Gastrocnemius medialis (tissue), 4 donors: ENCODE measurements around the gene MYO1G. TPM values are rescaled to one million over a fixed set of nuclear protein-coding genes. Genes with fewer than 3 reads are reported as not detected.

ENCODE experiments used
- ATAC-seq, 2 donors: fragments of 150-250 bp; one replicate each; pipeline ENCODE4 v1.9.1; 2016
- DNase-seq, 2 donors: peaks; one replicate each; pipeline ENCODE4 v3.0.0-alpha.2; 2019
- H3K27ac ChIP-seq, 4 donors: fragments of 200-600 bp; sonication (generic); 1 replicate in 1 of 4; 2 replicates in 3 of 4; pipeline ENCODE4 v1.5.1; 2016 to 2018; ENCODE audit warnings: mild to moderate bottlenecking in 2 of 4, moderate library complexity in 1 of 4
- H3K27me3 ChIP-seq, 3 donors: fragments of 200-600 bp; sonication (generic) in 2 of 3; 1 replicate in 1 of 3; 2 replicates in 2 of 3; pipeline versions ENCODE4 v1.5.1 to v1.6.0; 2016 to 2019; ENCODE audit warnings: mild to moderate bottlenecking in 1 of 3, moderate library complexity in 1 of 3
- H3K36me3 ChIP-seq, 2 donors: fragments of 200-600 bp; sonication (generic) in 1 of 2; one replicate each; pipeline ENCODE4 v1.5.1; 2017 to 2018
- H3K4me1 ChIP-seq, 2 donors: fragments of 200-600 bp; sonication (generic) in 1 of 2; one replicate each; pipeline ENCODE4 v1.5.1; 2016 to 2017; ENCODE audit warnings: mild to moderate bottlenecking in 2 of 2
- H3K4me3 ChIP-seq, 4 donors: fragments of 200-600 bp; sonication (generic) in 3 of 4; 1 replicate in 1 of 4; 2 replicates in 3 of 4; pipeline ENCODE4 v1.5.1; 2016 to 2019; ENCODE audit warnings: mild to moderate bottlenecking in 2 of 4
- H3K9me3 ChIP-seq, 3 donors: fragments of 200-600 bp; sonication (generic) in 2 of 3; 1 replicate in 1 of 3; 2 replicates in 2 of 3; pipeline ENCODE4 v1.5.1; 2016 to 2019
- CTCF ChIP-seq, 5 experiments: fragments of 450-650 bp in 3 of 5; fragments of 200-600 bp in 2 of 5; sonication (generic) in 2 of 5; IDR thresholded peaks in 4 of 5; conservative IDR thresholded peaks in 1 of 5; 1 replicate in 4 of 5; 2 replicates in 1 of 5; pipeline ENCODE4 v1.5.1; 2016 to 2019; ENCODE audit warnings: antibody characterized with exemption in 5 of 5, mild to moderate bottlenecking in 3 of 5, moderate library complexity in 3 of 5
- POLR2A ChIP-seq, 2 donors: fragments of 450-650 bp; IDR thresholded peaks; one replicate each; pipeline ENCODE4 v1.6.1; 2017; ENCODE audit warnings: antibody characterized with exemption in 2 of 2, mild to moderate bottlenecking in 2 of 2, moderate library complexity in 2 of 2
- in situ Hi-C, 4 donors: fragments of 200-750 bp; cut with MboI; loops; one replicate each; pipeline versions ENCODE4 v1.15.0 to v1.8.0; 2017; ENCODE audit warnings: low sequenced_read_pairs in 4 of 4
- intact Hi-C: fragments of 100-400 bp; cut with DNase I; formaldehyde crosslinking; loops from one replicate; pipeline ENCODE4 v1.15.1; 2023; ENCODE audit warnings: low total_unique reads
- total RNA-seq, 4 donors: library from RNA; depleted of rRNA; stranded (reverse); fragments of >200 nt; gene quantifications; one replicate each; pipeline versions ENCODE4 v1.1.0 to v1.2.3, GENCODE V29; 2016

MYO1G gene
- total RNA-seq, 4 donors from 2014 or later, result 0.61 to 1.4 (median 1.3) TPM; not detected in 1

GRCh38 chr7:44955733-44956132 is 23.1 kb downstream of the MYO1G start:
- no peak overlapping the region for H3K27ac ChIP-seq
- peaks cover 0 to 2% (median 0%) of the 10 kb centered on the region in 3 donors for H3K27me3 ChIP-seq
- in situ Hi-C loops, result no loop called here
- intact Hi-C loops, result no loop called here
- ATAC-seq (no peak), DNase-seq (no peak)
- no peak for TF ChIP-seq POLR2A (IDR thresholded peaks at IDR 0.05)
- no peak for TF ChIP-seq CTCF (IDR thresholded peaks at IDR 0.05 in 4 of 5, conservative IDR thresholded peaks at IDR 0.05 in 1 of 5)
- H3K4me3 ChIP-seq, result no peak overlapping the region
- H3K4me1 ChIP-seq, result no peaks in the 10 kb centered on the region
- H3K9me3 ChIP-seq, result no peaks in the 10 kb centered on the region
- no peaks in the 10 kb centered on the region for H3K36me3 ChIP-seq

- intact Hi-C loops (no loop called here), in situ Hi-C loops (no loop called here)
- no peaks in the 10 kb centered on the region for H3K36me3 ChIP-seq
- TF ChIP-seq CTCF (IDR thresholded peaks at IDR 0.05 in 4 of 5, conservative IDR thresholded peaks at IDR 0.05 in 1 of 5), result no peak
- no peak for TF ChIP-seq POLR2A (IDR thresholded peaks at IDR 0.05)
- H3K27ac ChIP-seq, result no peak overlapping the region
- DNase-seq, result no peak
- no peak for ATAC-seq
- H3K27me3 ChIP-seq, result no peaks in the 10 kb centered on the region
- H3K4me3 ChIP-seq, result no peak overlapping the region
- peaks cover 3 to 8% of the 10 kb centered on the region in 2 donors for H3K4me1 ChIP-seq
- H3K9me3 ChIP-seq, result no peaks in the 10 kb centered on the region
Observed at GRCh38 chr7:44953156-44953555, 25.7 kb downstream of the MYO1G start.

GRCh38 chr7:44949303-44949702 is 29.5 kb downstream of the MYO1G start:
- Histone ChIP-seq H3K27me3 (no peaks in the 10 kb centered on the region), H3K36me3 (no peaks in the 10 kb centered on the region), H3K4me3 (no peak overlapping the region), H3K9me3 (no peaks in the 10 kb centered on the region), H3K4me1 (peaks cover 3 to 8% of the 10 kb centered on the region in 2 donors), H3K27ac (no peak overlapping the region)
- no peak for TF ChIP-seq POLR2A (IDR thresholded peaks at IDR 0.05)
- TF ChIP-seq CTCF (IDR thresholded peaks at IDR 0.05 in 4 of 5, conservative IDR thresholded peaks at IDR 0.05 in 1 of 5), result no peak
- intact Hi-C loops, result no loop called here
- ATAC-seq, result no peak
- DNase-seq, result no peak
- in situ Hi-C loops, result no loop called here

- no peak for ATAC-seq
- DNase-seq, result no peak
- no peak overlapping the region for H3K27ac ChIP-seq
- no peaks in the 10 kb centered on the region for H3K9me3 ChIP-seq
- intact Hi-C loops (no loop called here), in situ Hi-C loops (no loop called here)
- TF ChIP-seq POLR2A (IDR thresholded peaks at IDR 0.05) (no peak), CTCF (IDR thresholded peaks at IDR 0.05 in 4 of 5, conservative IDR thresholded peaks at IDR 0.05 in 1 of 5) (no peak)
- no peaks in the 10 kb centered on the region for H3K27me3 ChIP-seq
- no peak overlapping the region for H3K4me3 ChIP-seq
- no peaks in the 10 kb centered on the region for H3K36me3 ChIP-seq
- peaks cover 3 to 8% of the 10 kb centered on the region in 2 donors for H3K4me1 ChIP-seq
Observed at GRCh38 chr7:44945479-44945878, 33.3 kb downstream of the MYO1G start.

GRCh38 chr7:44944821-44945220 is 34.0 kb downstream of the MYO1G start:
- Histone ChIP-seq H3K9me3 (no peaks in the 10 kb centered on the region), H3K36me3 (no peaks in the 10 kb centered on the region), H3K27ac (no peak overlapping the region), H3K4me3 (no peak overlapping the region), H3K4me1 (peaks cover 3 to 8% of the 10 kb centered on the region in 2 donors), H3K27me3 (no peaks in the 10 kb centered on the region)
- TF ChIP-seq CTCF (IDR thresholded peaks at IDR 0.05 in 4 of 5, conservative IDR thresholded peaks at IDR 0.05 in 1 of 5), result no peak
- no peak for TF ChIP-seq POLR2A (IDR thresholded peaks at IDR 0.05)
- intact Hi-C loops, result no loop called here
- peak in 1 of 2 donors; percentile 44 for DNase-seq
- peak in 1 of 2 donors; percentile 68 for ATAC-seq
- in situ Hi-C loops, result no loop called here
